HEK293T (cell line): Measurements from ENCODE around the gene SERTAD2.

ENCODE experiments used
- CTCF ChIA-PET: fragments of 350-600 bp; formaldehyde crosslinking; extraction: SDS; loops from one replicate; lab custom pipeline; 2021; ENCODE audit warnings: antibody characterized with exemption, inconsistent platforms; lab: Yijun Ruan, JAX
- POLR2A ChIA-PET: fragments of 350-600 bp; formaldehyde crosslinking; extraction: SDS; loops from one replicate; lab custom pipeline; 2020; ENCODE audit warnings: antibody characterized with exemption, inconsistent platforms; lab: Yijun Ruan, JAX
- DNase-seq: peaks from one replicate; pipeline ENCODE4 v3.0.0; 2012; ENCODE audit warnings: mixed read lengths; ENCODE audit errors: extremely low spot score
- ARNT ChIP-seq: fragments of 450-650 bp; IDR thresholded peaks from 2 replicates; pipeline ENCODE4 v1.6.1; 2017; ENCODE audit warnings: mild to moderate bottlenecking
- BHLHE40 ChIP-seq: fragments of 450-650 bp; IDR thresholded peaks from 2 replicates; pipeline ENCODE4 v1.6.1; 2016; ENCODE audit warnings: mild to moderate bottlenecking, moderate library complexity, borderline replicate concordance
- CTBP1 ChIP-seq: fragments of 450-650 bp; IDR thresholded peaks from 2 replicates; pipeline ENCODE4 v1.6.1; 2016; ENCODE audit warnings: borderline replicate concordance
- ELF4 ChIP-seq: fragments of 450-650 bp; IDR thresholded peaks from 2 replicates; pipeline ENCODE4 v1.6.1; 2017; ENCODE audit warnings: antibody characterized with exemption
- FOXA1 ChIP-seq: fragments of 450-650 bp; IDR thresholded peaks from 2 replicates; pipeline ENCODE4 v1.6.1; 2016; ENCODE audit warnings: mild to moderate bottlenecking
- FOXK2 ChIP-seq: fragments of 450-650 bp; IDR thresholded peaks from 2 replicates; pipeline ENCODE4 v1.6.1; 2016; ENCODE audit warnings: mild to moderate bottlenecking
- FOXM1 ChIP-seq: fragments of 450-650 bp; IDR thresholded peaks from 2 replicates; pipeline ENCODE4 v1.6.1; 2017; ENCODE audit warnings: mild to moderate bottlenecking, borderline replicate concordance
- HDGF ChIP-seq: fragments of 450-650 bp; IDR thresholded peaks from 2 replicates; pipeline ENCODE4 v1.6.1; 2017; ENCODE audit warnings: antibody characterized with exemption, borderline replicate concordance
- L3MBTL2 ChIP-seq: fragments of 450-650 bp; conservative IDR thresholded peaks from 2 replicates; pipeline ENCODE4 v1.6.1; 2016; ENCODE audit warnings: mild to moderate bottlenecking
- LEF1 ChIP-seq: fragments of 450-650 bp; IDR thresholded peaks from 2 replicates; pipeline ENCODE4 v1.6.1; 2017; ENCODE audit warnings: mild to moderate bottlenecking, borderline replicate concordance
- NFRKB ChIP-seq: fragments of 450-650 bp; IDR thresholded peaks from 2 replicates; pipeline ENCODE4 v1.6.1; 2016; ENCODE audit warnings: mild to moderate bottlenecking, moderate library complexity
- PKNOX1 ChIP-seq: fragments of 450-650 bp; IDR thresholded peaks from 2 replicates; pipeline ENCODE4 v1.6.1; 2016
- SP1 ChIP-seq: fragments of 450-650 bp; IDR thresholded peaks from 2 replicates; pipeline ENCODE4 v1.6.1; 2017
- SUZ12 ChIP-seq: fragments of 450-650 bp; IDR thresholded peaks from 2 replicates; pipeline ENCODE4 v1.6.1; 2016; ENCODE audit warnings: mild to moderate bottlenecking
- TARDBP ChIP-seq: fragments of 450-650 bp; IDR thresholded peaks from 2 replicates; pipeline ENCODE4 v1.6.1; 2016
- ZNF384 ChIP-seq: fragments of 450-650 bp; IDR thresholded peaks from 2 replicates; pipeline ENCODE4 v1.6.1; 2016

Gene SERTAD2

GRCh38 chr2:64623242-64623850 is 30.4 kb downstream of the SERTAD2 start:
- ChIA-PET POLR2A (interaction anchor here (0.5 kb wide), 1 partner anchor 511 kb away, joined by 3 read pairs; no protein-coding TSS in a partner anchor), CTCF (interaction anchor here (0.8 kb wide), 1 partner anchor 295 kb away, joined by 4 read pairs; no protein-coding TSS in a partner anchor)
- TF ChIP-seq NFRKB (no peak), PKNOX1 (peak; percentile 29; the same call in 1 of the 2 replicates)
- DNase-seq: no peak

- CTCF ChIA-PET: interaction anchor here (0.6 kb wide), 1 partner anchor 78 kb away, joined by 3 read pairs; no protein-coding TSS in a partner anchor
These were observed 31.1 kb downstream of the SERTAD2 start for GRCh38 chr2:64622443-64623241.

GRCh38 chr2:64620661-64621060 is 33.1 kb downstream of the SERTAD2 start:
- TF ChIP-seq FOXM1 (no peak), SUZ12 (no peak), NFRKB (no peak), LEF1 (no peak), CTBP1 (no peak), ELF4 (no peak), TARDBP (no peak), SP1 (no peak), PKNOX1 (no peak), FOXK2 (no peak), FOXA1 (no peak)
- CTCF ChIA-PET: no interaction called here
- POLR2A ChIA-PET: no interaction called here
- no peak for DNase-seq

More at GRCh38 chr2:64622443-64623241, 31.1 kb downstream of the SERTAD2 start:
- no peak for DNase-seq
- POLR2A ChIA-PET: no interaction called here
- TF ChIP-seq FOXK2 (no peak), ZNF384 (no peak), BHLHE40 (no peak)

GRCh38 chr2:64617631-64618151 is 36.0 kb downstream of the SERTAD2 start:
- DNase-seq: no peak
- ChIA-PET POLR2A (interaction anchor here (1.3 kb wide), 1 partner anchor 36 kb away, joined by 5 read pairs; the partner anchor contains the start of gene SERTAD2), CTCF (interaction anchor here (0.7 to 1.9 kb wide), 2 partner anchors 33 to 249 kb away, joined by 3 to 4 read pairs; no protein-coding TSS in a partner anchor)
- TF ChIP-seq PKNOX1 (no peak), FOXM1 (no peak), SP1 (no peak), BHLHE40 (no peak), ARNT (no peak), SUZ12 (no peak), NFRKB (no peak), FOXA1 (no peak), CTBP1 (no peak), ELF4 (no peak), HDGF (no peak), TARDBP (no peak), ZNF384 (no peak)

GRCh38 chr2:64615844-64616536 is 37.7 kb downstream of the SERTAD2 start:
- ChIA-PET CTCF (interaction anchor here (1.8 kb wide), 1 partner anchor 29 kb away, joined by 9 read pairs; no protein-coding TSS in a partner anchor), POLR2A (no interaction called here)
- DNase-seq: no peak
- TF ChIP-seq L3MBTL2 (no peak), FOXK2 (no peak), FOXM1 (no peak), CTBP1 (no peak), BHLHE40 (no peak), ARNT (no peak), ELF4 (no peak), TARDBP (no peak)

- TF ChIP-seq ELF4 (no peak), SP1 (no peak), ARNT (no peak), L3MBTL2 (no peak), FOXK2 (no peak), HDGF (no peak), FOXA1 (no peak), TARDBP (no peak), CTBP1 (no peak), SUZ12 (no peak), ZNF384 (no peak), FOXM1 (no peak), BHLHE40 (no peak), LEF1 (no peak), NFRKB (no peak), PKNOX1 (no peak)
- DNase-seq: no peak
- CTCF ChIA-PET: interaction anchor here (0.6 to 1.8 kb wide), 2 partner anchors 9 to 29 kb away, joined by 3 to 9 read pairs; no protein-coding TSS in a partner anchor
- POLR2A ChIA-PET: interaction anchor here (0.7 kb wide), 1 partner anchor 39 kb away, joined by 3 read pairs; the partner anchor contains the start of gene SERTAD2
These were observed 38.4 kb downstream of the SERTAD2 start for GRCh38 chr2:64615192-64615763.
